NOMO-1 treated with DMSO at 0.1 percent for 48 hours (cell line): ENCODE results near the gene MSMO1.
"Not testable (repeated sequence)": the region's sequence is repeated elsewhere in the genome, so short reads cannot be mapped to it uniquely, and the experiment has no call there.

ENCODE experiments used
- DNase-seq: peaks from one replicate; lab custom pipeline; 2025; ENCODE audit not compliant: unreplicated experiment; lab: John Stamatoyannopoulos, UW

The MSMO1 gene

DNA sequence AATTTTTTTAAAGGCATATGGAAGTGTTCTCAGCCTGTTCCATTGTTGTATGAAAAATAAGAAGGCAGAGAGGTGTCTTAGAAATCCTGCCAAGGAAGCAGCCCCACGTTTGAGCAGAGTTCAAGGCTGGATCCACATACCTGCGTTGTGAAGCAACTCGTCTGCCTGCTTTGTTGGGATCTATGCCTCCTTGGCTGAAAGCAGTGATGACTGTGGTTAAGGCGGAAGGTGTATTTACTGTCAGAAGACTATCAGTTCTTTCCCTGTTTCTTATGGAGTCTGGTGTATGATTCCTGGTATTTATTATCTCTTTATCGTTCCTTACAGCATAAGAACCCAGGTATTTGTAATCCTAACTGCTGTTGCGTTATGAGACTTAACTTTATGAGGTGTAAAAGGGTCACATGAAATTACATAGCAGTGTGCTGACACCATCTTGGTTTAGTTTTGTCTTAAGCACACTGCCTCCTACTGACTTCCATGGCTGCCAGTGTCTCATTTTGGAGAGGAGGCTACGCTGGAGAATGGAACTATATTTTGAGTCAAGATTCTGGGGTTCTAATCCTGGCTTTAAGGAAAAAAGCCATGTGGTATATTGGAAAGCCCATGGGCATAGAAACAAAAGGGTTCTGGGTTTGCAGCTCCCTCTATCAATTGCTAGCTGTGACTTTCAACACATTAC lies 3.1 kb upstream of the MSMO1 start:
- DNase-seq = no peak

DNA sequence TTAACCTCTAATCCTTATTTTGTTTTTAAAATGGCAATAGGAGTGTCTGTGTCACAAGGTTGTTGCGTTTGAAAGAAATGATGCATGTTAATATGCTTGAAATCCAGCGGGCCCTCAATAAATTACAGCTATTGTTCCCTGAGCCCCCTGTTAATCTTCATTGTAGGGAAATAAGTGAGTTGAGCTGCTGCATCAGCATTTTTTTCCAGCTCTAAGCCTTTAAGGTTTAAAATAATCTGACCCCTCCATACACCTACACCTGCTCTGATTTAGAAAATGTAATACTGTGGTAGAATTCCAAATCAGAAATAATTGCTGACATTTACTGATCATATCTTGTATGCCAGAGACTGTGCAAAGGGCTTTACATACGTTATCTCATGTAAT lies 2.6 kb upstream of the MSMO1 start:
- DNase-seq = no peak

DNA sequence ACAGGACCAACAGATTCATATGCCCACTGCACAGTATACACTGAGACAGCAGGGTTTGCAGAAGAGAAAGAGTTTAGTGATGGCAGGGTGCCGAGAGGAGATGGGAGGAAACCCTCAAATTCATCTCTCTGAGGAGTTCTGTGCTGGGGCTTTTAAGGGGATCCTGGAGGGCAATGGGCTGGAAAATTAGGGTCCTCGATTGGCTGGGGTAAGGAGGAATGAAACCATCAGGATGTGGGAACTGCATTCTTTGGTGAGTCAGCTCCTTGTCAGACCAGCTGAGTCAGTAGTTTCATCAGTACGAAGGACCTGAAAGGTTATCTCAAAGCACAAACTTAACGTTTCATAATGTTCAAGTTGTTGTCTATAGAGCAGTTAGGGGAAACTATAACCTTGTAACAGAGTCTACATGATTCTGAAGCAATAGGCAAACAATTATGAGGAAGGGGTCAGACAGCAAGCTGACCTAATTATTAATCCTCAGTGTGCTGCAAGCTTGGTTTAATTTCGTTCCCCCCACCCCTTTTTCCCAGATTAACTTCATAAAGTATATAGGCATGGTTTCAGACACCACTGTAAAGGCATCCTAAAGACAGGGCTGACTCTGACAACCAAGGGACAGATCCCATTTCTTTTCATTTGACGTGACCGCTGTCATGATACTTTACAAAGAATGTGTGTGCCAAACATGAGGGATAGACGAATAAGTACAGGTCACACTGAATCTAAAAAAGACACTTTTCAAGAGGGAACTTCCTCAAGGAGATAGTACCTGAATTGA lies 1.5 kb upstream of the MSMO1 start:
- peak; percentile 20 for DNase-seq

DNA sequence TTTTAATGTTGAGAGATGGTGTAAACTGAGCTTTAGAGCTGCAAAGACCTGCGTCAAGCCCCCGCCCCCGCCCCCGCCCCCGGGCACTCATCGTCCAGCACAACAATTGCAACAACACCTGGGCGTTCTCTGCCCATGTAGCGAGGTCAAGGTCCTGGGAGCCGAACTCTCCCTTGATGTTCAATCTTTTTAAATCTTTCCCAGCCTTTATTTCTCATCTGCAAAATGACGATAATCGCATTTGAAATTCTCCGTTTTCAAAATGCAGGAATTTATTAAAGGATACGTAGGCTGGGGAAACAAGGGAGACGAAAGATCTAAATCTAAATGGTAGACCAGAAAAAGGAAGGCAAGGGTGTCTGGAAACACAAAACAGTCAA lies 648 bp upstream of the MSMO1 start:
- DNase-seq = peak; percentile 35

DNA sequence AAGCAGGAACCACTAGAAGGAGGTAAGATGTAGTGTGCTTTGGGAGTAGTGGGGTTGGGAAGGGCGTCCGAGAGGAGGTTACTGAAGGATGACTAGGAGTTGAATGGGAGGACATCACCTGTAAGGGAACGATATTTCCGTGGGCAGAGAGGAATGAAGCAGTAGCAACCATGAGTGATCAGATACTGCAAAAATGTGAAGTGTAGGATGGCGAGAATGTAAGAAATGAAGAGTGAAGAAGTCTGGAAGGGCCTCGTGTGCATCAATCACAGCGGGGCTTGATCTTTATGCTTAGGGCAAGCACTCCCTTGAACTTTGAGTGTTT lies 594 bp downstream of the MSMO1 start:
- DNase-seq = no peak

DNA sequence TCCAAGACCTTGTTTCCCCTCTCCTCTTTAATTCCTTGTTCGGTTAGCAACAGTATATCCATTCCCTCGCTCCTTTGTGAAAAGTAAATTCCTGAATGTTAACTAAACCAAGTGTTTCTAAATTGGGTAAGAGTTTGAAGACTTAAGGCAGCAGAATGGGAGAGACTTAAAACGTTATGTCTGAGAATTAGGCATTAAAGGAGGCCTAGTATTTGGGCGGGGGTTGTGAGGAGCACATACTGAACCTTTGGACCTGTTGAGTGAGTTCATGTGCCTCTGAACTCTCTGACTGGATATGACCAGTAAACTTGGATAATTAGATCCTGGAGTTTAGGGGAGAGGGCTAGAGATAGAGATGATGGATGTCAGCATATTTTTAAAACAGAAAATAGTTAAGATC lies 1.2 kb downstream of the MSMO1 start:
- DNase-seq = no peak

DNA sequence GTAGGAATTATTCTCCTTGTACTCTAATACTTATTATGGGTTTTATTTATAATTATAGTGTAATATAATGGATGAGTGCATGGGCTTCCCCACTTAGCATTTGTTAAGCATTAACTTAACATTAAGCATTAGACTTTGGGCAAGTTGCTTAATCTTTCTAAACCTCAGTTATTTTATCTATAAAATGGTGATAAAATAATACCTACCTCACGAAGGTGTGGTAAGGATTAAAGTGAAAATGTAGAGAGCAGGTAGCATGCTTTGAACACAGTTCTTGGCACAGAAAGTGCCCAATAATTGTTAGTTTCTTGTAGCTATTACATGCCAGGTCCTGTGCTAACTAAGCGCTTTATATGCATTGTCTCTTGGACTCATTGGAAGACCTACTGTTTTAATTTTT lies 2.6 kb downstream of the MSMO1 start:
- DNase-seq = no peak

DNA sequence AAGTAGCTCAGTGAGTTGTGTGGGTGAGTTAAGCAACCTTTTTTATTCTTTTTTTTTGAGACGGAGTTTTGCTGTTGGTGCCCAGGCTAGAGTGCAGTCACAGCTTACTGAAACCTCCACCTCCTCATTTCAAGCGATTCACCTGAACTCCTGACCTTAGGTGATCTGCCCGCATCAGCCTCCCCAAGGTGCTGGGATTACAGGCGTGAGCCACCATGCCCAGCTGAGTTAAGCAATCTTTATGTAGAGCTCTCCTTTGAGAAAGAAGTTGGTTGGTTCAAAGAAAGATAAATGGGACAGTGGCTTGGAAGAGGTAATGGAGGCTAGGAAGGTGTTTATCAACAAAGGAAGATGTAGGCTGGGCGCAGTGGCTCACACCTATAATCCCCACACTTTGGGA lies 3.2 kb downstream of the MSMO1 start:
- no peak for DNase-seq

DNA sequence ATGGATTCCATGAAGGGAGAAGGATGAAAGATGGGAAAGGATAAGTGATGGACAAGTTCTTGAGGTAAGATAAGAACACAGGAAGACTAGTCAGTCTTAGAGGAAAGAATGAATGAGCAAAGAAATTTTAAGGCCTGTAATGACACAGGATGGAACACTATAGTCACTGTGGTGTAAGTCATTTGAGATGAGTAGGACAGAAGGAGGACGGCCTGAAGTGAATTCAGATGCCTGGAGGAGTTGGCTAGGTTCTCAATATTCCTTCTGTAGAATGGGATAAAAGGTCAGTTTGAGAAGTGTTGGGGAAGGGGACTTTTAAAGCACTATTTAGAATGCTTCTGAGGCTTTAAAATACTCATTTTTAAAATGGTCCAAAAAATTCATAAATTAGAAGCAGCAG lies 3.9 kb downstream of the MSMO1 start:
- DNase-seq = no peak

DNA sequence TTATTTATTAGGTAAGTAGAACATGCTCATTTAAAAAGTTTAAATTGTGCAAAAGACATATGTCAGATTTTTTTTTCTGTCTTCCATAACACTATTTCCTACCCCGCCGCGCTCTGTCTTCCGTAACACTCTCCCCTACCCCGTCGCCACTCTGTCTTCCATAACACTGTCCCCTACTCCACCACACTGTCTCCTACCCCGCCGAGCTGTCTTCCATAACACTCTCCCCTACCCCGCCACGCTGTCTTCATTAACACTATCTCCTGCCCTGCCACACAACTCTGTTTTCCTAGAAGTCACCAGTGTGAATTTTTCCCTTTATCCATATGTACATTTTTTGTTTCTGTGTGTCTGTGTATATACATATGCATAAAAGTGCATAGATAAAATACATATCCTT lies 4.4 kb downstream of the MSMO1 start:
- no peak for DNase-seq

DNA sequence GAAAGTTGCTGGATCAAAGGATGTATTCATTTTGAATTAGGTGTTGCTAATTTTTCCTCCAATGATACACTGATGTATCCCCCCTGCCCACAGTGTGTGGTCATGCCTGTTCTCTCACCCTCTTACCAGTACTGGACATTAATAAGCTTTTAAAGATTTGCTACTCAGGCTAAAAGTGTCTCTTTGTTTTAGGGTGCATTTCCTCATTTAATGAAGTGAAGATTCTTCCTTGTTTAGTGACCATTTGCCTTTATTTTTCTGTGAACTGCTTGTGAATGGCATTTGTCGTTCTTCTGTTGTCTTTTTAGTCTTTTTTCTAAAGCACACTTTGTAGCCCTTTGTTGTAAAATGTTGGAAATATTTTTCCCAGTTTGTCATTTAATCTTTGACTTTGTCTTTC lies 5.0 kb downstream of the MSMO1 start:
- no peak for DNase-seq

DNA sequence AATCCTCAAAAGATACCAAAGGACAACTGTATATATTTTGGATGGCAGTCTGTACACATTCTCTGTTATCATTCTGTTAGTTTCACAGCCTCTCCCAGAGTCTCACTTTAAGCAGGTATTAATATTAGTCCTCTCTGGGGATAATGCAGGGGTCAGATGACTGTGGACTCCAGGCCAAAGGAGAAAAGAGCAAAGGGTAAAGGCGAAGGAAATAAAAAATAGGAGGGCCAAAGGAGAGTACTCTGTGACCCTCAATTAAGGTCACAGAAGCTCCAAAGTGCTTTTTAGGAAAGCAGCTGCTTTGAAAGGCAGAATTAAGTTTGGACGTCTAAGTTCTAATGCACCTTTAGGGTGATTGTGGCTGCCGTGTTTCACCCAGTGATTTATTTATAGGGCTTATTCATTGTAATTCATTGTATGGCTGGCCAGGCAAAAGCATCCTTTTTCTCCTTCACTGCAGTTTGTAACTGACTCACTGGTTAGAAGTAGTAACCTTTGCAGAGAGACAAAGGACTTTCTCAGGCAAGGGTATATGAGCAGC lies 7.8 kb downstream of the MSMO1 start:
- DNase-seq = no peak

DNA sequence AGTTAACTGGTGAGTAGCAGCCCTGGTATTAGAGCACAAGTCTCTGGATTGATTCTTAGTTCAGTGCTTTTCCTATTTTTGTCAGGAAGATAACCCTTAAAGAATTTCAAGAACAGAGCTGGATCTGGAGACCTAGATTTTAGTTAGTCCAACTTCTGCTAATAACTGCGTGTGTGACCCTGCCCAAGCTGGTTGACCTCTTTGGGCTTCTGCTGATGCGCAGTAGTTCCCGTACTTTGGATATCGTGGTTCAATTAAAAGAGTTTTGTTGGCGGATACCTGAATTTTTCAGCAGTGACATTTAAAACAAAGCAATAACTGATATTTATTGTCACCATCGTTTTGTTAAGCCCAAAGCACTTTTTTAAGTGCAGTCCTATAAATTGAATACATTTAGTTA lies 9.3 kb downstream of the MSMO1 start:
- DNase-seq = no peak

DNA sequence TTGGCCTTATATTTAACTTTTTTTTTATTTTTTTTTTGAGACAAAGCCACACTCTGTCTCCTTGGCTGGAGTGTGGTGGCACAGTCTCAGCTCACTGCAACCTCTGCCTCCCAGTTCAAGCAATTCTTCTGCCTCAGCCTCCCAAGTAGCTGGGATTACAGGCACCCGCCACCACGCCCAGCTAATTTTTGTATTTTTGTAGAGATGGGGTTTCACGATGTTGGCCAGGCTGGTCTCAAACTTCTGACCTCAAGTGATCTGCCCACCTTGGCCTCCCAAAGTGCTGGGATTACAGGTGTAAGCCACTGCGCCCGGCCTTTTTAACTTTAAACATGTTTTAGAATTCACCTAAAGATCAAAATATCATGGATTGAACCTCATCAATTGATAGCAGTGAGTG lies 14.9 kb downstream of the MSMO1 start:
- DNase-seq = not testable (repeated sequence)

DNA sequence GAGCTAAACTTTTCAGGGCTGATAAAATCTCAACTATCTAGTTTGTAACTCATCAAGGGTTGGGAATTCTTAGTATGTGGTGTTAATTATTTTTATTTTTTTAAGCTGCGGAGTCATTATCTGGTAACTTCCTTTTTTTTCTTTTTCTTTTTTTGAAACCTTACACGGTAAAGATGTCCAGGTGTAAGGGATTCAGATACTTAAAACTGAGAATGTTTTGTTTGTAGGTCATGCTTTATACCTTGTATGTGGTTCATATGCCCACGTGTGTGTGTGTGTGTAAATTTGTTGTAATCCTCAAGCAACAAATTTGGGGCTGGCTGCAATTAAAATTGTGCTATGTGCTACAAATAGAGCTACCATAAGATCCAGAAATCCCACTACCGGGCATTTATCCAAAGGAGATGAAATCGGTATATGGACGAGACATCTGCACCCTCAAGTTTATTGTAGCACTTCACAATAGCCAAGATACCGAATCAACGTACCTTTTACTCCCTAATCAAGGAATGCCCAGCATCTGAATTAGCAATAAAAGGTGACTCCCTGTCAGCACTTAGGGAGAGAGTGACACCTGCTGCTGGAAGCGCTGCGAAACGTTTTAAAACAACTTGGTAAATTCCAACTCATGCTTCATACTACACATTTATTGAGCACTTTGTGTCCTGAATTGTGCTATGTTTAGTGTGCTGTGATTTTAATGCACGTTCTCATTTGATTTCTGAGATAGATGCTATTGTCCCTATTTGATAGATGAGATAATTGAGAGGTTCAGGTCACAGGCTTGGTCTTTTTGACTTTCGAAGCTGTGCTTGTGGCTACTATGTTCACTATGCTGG lies 16.1 kb downstream of the MSMO1 start:
- no peak for DNase-seq

DNA sequence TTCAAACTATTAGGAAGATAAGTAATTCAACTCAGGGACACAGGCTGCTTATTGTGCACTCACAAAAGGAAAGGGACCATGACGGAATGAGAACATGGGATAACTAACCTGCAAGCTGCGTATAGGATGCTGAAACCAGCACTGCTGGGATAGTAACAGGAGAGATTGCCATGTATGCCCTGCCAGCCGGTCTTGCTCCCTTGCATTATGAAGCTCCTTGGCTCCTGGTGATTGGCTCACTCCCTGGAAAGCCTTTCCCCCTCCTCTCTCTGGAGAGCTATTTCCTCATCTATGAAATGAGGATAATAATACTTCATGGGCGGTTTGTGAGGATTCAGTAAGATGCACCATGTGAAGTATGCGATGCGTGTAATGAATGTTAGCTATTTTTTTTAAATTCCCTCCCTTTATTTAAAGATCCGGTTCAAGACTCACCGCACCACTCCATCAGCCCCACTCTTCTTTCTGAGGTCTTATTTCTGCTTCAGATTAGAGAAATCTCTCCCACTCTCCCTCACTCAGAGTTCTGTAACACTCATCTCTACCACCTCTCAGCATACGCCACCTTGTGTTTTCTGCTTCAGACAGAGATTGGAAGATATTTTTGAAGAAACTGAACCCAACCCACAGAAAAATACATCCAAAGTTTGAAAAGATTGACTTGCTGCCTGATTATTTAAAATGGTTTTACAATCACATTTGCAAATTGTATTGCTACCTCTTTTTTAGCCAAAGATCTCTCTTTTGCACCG lies 18.4 kb downstream of the MSMO1 start:
- DNase-seq = no peak

DNA sequence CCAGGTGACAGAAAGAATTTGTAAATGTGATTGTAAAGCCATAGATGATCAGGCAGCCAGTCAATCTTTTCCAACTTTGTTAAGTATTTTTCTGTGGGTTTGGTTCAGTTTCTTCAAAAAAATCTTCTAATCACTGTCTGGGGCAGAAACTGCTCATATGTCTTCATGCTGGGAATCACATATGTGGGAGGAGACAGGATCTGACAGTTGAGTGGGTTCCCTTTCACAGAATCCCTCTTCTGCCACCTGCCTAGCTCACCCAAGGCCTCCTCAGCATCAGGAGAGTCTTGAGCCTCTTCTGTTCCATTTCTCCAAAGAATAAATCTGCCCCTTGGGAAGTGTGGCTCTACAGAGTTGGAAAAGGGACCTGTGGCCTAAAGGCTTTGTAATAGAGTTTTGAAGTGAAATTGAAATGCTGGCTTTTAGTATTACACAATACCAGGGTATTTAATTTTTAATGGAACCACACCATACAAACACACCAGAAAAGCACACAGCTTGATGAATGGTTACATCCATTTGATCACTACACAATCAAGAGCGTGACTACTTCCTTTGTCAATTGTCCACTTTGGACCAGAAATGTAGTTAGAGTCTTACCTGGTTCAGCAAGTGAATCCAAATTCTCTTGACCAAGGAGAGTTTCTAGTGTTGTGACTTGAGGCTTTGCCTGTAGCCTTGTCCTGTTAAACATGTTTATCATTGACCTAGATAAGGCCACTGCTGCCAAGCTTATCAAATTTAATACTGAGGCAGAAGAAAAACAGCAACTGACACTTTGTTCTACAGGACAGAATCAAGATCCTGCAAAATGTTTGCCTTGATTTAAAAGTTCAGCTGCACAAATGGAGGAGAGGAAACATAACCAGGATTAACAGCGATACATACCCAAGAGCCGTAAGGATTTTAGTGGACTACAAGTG lies 20.4 kb downstream of the MSMO1 start:
- no peak for DNase-seq

DNA sequence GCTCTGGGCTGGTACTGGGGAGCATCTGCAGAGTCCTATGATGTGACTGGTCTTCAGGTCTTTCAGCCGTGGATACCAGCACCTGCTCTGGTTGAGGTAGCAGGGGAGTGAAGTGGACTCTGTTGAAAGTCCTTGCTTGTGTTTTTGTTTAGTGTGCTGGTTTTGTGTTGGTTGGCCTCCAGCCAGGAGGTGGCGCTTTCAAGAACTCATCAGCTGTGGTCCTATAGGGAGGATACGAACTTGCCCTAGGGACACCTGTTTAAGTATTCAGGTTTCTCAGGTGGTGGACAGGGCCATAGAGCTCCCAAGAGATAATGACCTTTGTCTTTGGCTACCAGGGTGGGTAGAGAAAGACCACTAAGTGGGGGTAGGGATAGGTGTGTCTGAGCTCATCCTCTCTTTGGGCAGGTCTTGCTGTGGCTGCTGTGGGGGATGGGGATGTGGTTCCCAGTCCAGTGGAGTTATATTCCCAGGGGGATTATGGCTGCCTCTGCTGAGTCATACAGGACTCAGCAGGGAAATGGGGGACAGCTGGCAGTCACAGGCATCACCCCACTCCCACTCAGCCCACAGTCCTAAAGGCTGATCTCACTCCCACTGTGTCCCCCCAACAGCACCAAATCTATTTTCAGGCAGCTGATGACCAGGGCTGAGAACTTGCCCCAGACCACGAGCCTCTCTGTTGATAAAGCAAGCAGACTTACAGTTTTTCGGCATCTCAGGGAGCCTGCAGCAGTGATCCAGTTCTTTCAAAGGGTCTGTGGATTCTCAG lies 24.1 kb downstream of the MSMO1 start:
- DNase-seq = no peak

DNA sequence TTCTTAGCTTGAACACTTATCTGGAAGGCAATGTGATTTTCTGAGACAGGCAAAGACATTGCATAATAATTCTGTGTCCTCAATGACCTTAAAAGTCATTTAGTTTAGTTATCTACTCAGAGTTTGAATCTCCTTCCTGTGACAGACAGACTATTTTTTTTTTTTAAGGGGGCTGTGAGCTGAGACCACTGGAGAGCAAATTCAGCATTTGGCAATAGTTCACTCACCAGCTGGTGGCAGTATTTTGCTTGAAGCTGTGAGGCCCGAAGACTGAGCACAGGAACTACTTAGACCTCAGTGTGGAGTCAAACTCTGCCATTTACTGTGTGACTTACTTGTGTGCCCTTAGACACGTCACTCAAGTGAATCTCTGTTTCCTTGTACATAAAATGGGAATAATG lies 28.4 kb downstream of the MSMO1 start:
- DNase-seq = peak; percentile 16
